ENCODE results near the gene GNPDA1. TPM values are rescaled to one million over a fixed set of nuclear protein-coding genes. Genes with fewer than 3 reads are reported as not detected.

Gene GNPDA1
- total RNA-seq, 8 experiments from 2014 or later = 26.6 to 93.3 (median 35.9) TPM

DNA sequence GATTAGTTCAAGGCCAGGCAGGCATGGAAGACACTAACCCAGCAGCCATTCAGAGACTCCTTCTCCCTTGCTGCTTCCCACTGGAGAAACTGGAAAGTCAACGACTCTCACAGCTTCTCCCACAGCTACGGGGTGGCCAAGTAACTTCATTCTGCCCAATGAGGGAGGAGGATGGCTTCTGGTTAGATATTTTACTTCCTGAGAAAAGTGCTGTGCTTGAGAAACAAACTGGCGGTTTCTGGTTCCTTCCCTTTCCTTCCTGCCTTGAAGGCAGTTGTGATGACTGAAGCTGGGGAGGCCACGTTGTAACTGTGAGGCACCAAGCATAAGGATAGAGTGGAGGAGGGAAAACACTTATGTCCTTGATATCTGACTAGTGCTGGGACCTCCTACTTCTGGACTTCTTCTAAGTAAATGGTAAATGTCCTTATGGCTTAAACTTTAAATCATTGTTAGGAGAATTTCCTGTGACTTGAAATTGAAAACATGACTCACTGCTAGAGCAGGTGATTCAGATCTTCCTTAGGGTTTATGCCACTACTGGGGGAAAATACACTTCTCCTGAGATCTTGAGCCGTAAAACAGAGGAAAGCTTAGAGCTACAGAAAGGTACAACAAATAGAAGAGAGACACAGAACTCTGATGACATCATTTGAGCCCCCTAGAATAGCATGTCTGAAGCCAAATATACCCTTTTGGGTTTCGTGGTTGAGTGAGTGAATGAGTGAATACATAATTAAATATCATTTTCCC, 3.1 kb upstream of the GNPDA1 start:
- WGBS, 10 experiments = 41 to 97% (median 80%) methylated on average over 1 to 6 of the region's 6 CpGs; no CpG with 5 or more reads in 1 of the 10 experiments
- no peak for ATAC-seq (replicated peaks in 6 of 8)
- Histone ChIP-seq H3K27ac (no peak overlapping the region), H3K4me1 (replicated peaks in 1 of 2) (peaks cover 8 to 10% of the 10 kb centered on the region in 2 donors), H3K4me3 (no peak overlapping the region)
- in situ Hi-C loops (cut with MboI; ENCODE audit: low pct_unique_long_range_greater_than_20kb in 2 of 9, low sequenced_read_pairs in 9 of 9, unreplicated experiment in 9 of 9) = loop anchor here in 8 of 9 experiments (10.0 to 25.0 kb wide), 6 partner anchors 96 to 671 kb away; partner anchors contain the start of genes NDFIP1 (in 3 of the 8) and FGF1 (in 1 of the 8)

DNA sequence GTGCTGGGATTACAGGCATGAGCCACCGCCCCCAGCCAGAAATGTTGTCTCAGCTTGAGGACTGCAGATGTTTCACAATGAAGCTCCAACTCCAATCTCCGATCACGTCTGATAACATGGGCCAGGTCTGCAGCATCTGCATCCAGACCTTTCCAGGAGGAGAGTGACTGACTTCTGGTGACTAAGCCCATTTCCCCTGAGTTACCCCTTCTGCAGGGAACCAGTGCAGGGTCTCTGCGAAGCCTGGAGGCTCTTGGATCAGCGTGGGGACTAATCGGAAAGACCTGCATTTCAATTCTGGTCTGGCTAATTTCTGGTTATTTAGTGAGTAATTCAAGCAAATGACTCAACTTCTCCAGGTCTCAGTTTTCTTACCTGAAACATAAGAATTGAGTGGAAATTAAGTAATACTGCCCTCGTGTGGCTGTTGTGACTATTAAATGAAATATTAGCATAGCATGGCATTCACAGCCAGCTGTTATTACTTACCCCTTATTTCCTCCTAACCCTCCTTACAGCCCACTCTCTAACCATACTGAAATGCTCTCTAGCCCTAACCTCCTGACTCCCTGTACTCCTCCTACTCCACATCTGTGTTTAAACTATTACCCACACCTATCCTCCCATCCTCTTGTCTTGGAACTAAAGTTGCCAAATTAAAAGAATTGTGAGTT, 2.2 kb upstream of the GNPDA1 start:
- in situ Hi-C loops (cut with MboI; ENCODE audit: low pct_unique_long_range_greater_than_20kb in 2 of 9, low sequenced_read_pairs in 9 of 9, unreplicated experiment in 9 of 9) = loop anchor here in 8 of 9 experiments (10.0 to 25.0 kb wide), 6 partner anchors 97 to 672 kb away; partner anchors contain the start of genes NDFIP1 (in 3 of the 8) and FGF1 (in 1 of the 8)
- Histone ChIP-seq H3K27ac (no peak overlapping the region), H3K4me1 (replicated peaks in 1 of 2) (peaks cover 8 to 10% of the 10 kb centered on the region in 2 donors), H3K4me3 (no peak overlapping the region)
- ATAC-seq (replicated peaks in 6 of 8) = no peak
- 10 to 74% (median 50%) methylated on average over 2 to 5 of the region's 7 CpGs; no CpG with 5 or more reads in 1 of the 10 experiments for WGBS, 10 experiments

DNA sequence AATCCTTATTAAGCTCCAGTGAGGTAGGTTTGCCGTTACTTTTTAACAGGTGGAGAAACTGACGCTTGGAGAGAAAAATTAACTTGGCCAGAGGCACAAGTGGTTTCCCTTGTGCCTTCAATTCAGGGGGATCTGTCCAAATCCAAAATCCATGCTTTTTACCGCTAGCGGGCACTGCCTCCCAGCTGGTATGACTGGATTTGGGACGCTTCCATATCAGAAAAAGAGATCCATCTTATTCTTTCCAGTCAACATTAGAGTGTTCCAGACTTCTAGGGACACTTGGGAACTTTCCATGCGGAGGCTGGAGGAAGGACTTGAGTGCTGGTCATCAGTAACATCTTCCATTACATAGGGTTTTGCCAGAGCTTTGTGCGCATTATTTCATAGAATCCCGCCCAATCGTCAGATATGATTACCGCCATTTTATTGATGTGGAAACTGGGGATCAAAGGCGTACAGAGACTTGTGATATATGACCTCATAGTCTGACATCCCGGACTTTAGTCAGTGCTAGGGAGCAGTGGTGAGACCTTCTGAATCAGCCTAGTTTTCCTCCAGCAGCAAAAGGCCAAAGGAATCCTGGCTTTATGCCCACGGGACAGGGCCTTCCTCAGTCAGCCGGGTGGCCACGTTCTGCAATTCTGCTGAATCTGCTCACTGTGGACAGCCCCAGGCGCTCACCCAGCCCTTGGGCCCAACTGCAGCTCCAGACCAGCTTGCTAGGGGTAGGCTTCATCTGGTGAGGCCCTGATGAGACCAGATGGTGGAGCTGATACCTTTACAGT, 1.1 kb upstream of the GNPDA1 start:
- ATAC-seq (replicated peaks in 6 of 8) = peak in 3 of 8 experiments; percentile 38 to 45 (median 42)
- H3K4me3 ChIP-seq = no peak overlapping the region
- no peak overlapping the region for H3K27ac ChIP-seq
- 37 to 100% (median 94%) methylated on average over 3 to 12 of the region's 16 CpGs; no CpG with 5 or more reads in 1 of the 10 experiments for WGBS, 10 experiments
- H3K4me1 ChIP-seq (replicated peaks in 1 of 2) = peaks cover 8 to 10% of the 10 kb centered on the region in 2 donors
- in situ Hi-C loops (cut with MboI; ENCODE audit: low pct_unique_long_range_greater_than_20kb in 2 of 9, low sequenced_read_pairs in 9 of 9, unreplicated experiment in 9 of 9) = loop anchor here in 8 of 9 experiments (10.0 to 25.0 kb wide), 6 partner anchors 98 to 673 kb away; partner anchors contain the start of genes NDFIP1 (in 3 of the 8) and FGF1 (in 1 of the 8)

DNA sequence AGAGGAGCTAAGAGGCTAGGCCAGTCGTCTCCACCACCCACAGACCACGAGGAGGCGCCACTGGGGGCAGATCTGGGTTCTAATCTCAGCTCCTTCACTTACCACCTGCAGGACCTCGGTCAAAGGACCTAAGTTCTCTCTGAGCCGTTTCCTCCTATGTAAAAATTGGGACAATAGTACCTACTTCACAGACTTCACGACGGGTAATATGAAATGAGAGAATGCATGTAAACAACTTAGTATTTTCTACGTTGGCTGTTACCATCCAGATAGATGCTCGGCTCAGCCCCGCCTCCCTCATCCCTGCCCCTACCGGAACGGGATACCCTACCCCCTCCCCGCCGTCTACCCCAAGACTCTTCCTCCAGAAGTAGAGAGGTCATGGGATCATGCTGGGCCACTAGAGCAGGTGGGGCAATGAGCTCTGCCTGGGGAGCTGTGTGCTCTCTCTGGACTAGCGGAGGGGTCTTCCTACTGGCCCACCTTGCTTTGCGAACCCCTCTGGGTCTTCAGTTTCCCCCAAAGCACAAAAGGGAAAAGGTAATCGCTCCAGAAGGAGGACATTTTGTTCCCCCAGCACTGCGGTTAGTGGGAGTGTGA, 541 bp downstream of the GNPDA1 start:
- in situ Hi-C loops (cut with MboI; ENCODE audit: low pct_unique_long_range_greater_than_20kb in 2 of 9, low sequenced_read_pairs in 9 of 9, unreplicated experiment in 9 of 9) = loop anchor here in 8 of 9 experiments (10.0 to 25.0 kb wide), 6 partner anchors 100 to 675 kb away; partner anchors contain the start of genes NDFIP1 (in 3 of the 8) and FGF1 (in 1 of the 8)
- peak overlapping the region; percentile 39 to 81 for H3K27ac ChIP-seq
- WGBS, 10 experiments = 0 to 37% (median 19%) methylated on average over 1 to 10 of the region's 18 CpGs; no CpG with 5 or more reads in 2 of the 10 experiments

DNA sequence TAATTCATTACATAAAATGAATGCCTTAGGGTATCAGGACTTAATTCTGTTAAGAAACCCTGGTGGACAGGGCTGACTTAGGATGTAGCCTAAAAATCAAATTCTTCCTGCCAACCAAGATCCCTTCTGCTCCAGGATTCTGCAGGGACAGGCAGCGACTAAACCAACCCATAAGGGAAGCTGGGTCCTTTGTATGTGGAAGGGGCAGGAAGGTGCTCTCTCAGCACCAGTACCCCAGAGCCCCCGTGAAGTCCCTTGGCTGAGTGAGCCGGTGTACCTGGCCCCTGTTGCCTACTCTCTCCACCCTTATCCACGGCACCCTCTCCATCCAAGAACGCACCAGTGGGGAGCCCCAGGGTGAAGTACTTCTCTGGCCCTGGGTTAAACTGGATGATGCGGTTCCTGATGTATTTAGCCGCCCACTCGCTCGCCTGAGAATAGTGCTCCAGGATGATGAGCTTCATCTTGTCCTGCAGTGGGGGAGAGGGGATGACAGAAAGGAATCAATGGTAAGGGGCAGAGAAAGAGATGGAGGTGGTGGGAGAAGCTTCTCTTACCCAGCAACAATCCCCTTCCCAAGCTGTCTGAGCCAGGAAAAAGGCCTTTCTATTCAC, 1.1 kb downstream of the GNPDA1 start:
- H3K4me1 ChIP-seq (replicated peaks in 1 of 2) = peaks cover 8 to 10% of the 10 kb centered on the region in 2 donors
- in situ Hi-C loops (cut with MboI; ENCODE audit: low pct_unique_long_range_greater_than_20kb in 2 of 9, low sequenced_read_pairs in 9 of 9, unreplicated experiment in 9 of 9) = loop anchor here in 8 of 9 experiments (10.0 to 25.0 kb wide), 6 partner anchors 101 to 676 kb away; partner anchors contain the start of genes NDFIP1 (in 3 of the 8) and FGF1 (in 1 of the 8)
- 80 to 100% (median 100%) methylated on average over 1 to 7 of the region's 9 CpGs; no CpG with 5 or more reads in 4 of the 10 experiments for WGBS, 10 experiments
- H3K4me3 ChIP-seq = peak overlapping the region in 4 of 5 donors; percentile 55 to 69 (median 56)
- no peak overlapping the region for H3K27ac ChIP-seq
- no peak for ATAC-seq (replicated peaks in 6 of 8)

More for the DNA sequence above, 541 bp downstream of the GNPDA1 start:
- peaks cover 8 to 10% of the 10 kb centered on the region in 2 donors for H3K4me1 ChIP-seq (replicated peaks in 1 of 2)
- H3K4me3 ChIP-seq = peak overlapping the region; percentile 45 to 69 (median 55)
- peak; percentile 16 to 51 (median 32) for ATAC-seq (replicated peaks in 6 of 8)

DNA sequence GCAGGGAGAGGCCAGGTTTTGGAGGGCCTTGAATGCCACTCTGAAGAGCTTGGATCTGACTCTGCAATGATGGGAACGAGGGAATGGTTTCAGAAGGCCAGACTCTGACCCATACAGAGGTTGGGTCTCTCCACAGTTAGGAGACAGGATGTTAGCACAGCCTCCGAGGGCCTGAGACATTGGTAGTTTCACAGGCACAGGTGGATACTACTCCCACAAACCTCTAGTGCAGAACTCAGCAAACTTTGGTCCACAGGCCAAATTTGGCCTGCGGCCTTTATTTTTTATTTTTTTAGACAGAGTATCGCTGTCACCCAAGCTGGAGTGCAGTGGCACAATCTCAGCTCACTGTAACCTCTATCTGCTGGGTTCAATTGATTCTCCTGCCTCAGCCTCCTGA, 2.9 kb downstream of the GNPDA1 start:
- 29 to 100% (median 89%) methylated on average over 1 to 4 of the region's 4 CpGs; no CpG with 5 or more reads in 4 of the 10 experiments for WGBS, 10 experiments
- Histone ChIP-seq H3K27ac (no peak overlapping the region), H3K4me1 (replicated peaks in 1 of 2) (peaks cover 8 to 10% of the 10 kb centered on the region in 2 donors), H3K4me3 (no peak overlapping the region)
- in situ Hi-C loops (cut with MboI; ENCODE audit: low pct_unique_long_range_greater_than_20kb in 2 of 9, low sequenced_read_pairs in 9 of 9, unreplicated experiment in 9 of 9) = loop anchor here in 8 of 9 experiments (10.0 to 25.0 kb wide), 6 partner anchors 102 to 677 kb away; partner anchors contain the start of genes NDFIP1 (in 3 of the 8) and FGF1 (in 1 of the 8)
- no peak for ATAC-seq (replicated peaks in 6 of 8)

DNA sequence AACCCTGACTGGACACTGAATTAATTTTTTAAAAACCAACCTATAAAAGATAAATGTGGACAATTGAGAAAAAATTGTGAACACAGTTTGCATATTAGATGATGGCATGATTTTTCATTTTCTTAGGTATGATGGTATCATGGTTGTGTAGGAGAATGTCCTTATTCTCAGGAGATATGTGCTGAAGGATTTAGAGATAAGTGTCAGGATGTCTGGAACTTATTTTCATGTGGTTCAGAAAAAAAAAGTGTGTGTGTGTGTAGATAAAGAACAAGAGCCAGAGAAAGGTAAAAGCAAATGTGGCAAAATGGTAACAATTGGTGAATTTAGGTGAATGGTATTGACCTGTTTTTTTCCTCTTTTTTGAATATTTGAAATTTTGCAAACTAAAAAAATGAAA, 4.0 kb downstream of the GNPDA1 start:
- no peak overlapping the region for H3K4me3 ChIP-seq
- H3K27ac ChIP-seq = no peak overlapping the region
- ATAC-seq (replicated peaks in 6 of 8) = no peak
- in situ Hi-C loops (cut with MboI; ENCODE audit: low pct_unique_long_range_greater_than_20kb in 2 of 9, low sequenced_read_pairs in 9 of 9, unreplicated experiment in 9 of 9) = loop anchor here in 6 of 9 experiments (10.0 to 25.0 kb wide), 5 partner anchors 103 to 678 kb away; partner anchors contain the start of genes NDFIP1 (in 3 of the 6) and FGF1 (in 1 of the 6)
- H3K4me1 ChIP-seq (replicated peaks in 1 of 2) = peaks cover 8 to 10% of the 10 kb centered on the region in 2 donors

DNA sequence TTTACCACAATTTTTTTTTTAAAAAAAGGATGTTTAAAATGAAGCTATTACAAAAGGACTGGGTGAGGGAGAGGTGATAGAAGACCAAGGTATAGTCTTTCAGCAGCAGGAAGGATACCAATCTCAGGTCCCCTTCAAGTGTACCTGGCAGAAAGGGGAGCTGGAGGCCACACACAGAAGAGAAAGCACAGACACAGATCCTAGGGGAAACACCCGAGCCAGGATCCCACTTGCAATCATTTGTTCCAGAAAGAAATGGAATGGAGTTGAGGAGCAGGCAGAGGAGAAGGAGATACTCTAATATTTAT, 5.6 kb downstream of the GNPDA1 start:
- WGBS, 10 experiments = 60 to 100% (median 100%) methylated on average over 1 of the region's 1 CpG; no CpG with 5 or more reads in 3 of the 10 experiments
- no peak for ATAC-seq (replicated peaks in 6 of 8)
- no peak overlapping the region for H3K27ac ChIP-seq
- H3K4me1 ChIP-seq (replicated peaks in 1 of 2) = peaks cover 3 to 5% of the 10 kb centered on the region in 2 donors
- H3K4me3 ChIP-seq = no peak overlapping the region
- in situ Hi-C loops (cut with MboI; ENCODE audit: low pct_unique_long_range_greater_than_20kb in 2 of 9, low sequenced_read_pairs in 9 of 9, unreplicated experiment in 9 of 9) = loop anchor here in 6 of 9 experiments (10.0 to 25.0 kb wide), 5 partner anchors 105 to 680 kb away; partner anchors contain the start of genes NDFIP1 (in 3 of the 6) and FGF1 (in 1 of the 6)

DNA sequence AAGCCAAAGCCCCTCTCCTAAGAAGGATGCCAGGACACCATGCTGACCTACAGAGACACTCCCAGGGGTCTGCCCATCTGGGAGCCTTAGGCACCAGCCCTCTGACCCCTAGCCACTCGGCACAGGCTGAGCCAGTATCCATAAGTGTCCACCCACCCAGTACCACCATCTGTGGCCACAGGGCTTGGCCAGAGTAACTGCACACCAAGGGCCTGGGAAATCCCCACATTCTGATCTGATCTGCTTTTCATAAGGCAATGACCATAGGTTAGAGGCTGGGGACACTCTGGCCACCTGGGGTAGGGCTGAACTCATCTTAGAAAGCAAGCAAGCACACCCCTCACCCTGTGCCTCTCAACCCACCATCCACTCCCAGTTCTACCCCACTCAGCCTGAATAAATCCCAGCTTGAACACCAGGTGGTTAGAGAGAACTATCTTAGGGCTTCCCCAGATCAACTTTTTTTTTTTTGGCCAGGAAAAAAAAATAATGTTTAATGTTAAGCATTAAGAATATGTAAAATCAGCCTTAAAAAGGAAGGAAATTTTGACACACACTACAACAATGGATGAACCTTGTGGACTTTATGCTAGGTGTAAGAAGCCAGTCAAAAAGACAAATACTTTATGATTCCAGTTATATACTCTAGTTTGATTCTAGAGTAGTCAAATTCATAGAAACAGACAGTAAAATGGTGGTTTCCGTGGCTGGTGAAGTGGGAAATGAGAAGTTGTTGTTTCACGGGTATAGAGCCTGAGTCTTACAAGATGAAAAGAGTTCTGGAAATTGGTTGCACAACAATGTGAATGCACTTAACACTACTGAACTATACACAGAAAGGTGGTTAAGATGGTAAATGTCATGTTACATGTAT, 6.2 kb downstream of the GNPDA1 start:
- H3K4me1 ChIP-seq (replicated peaks in 1 of 2) = no peaks in the 10 kb centered on the region
- H3K4me3 ChIP-seq = no peak overlapping the region
- peak in 3 of 8 experiments; percentile 32 to 83 (median 36) for ATAC-seq (replicated peaks in 6 of 8)
- H3K27ac ChIP-seq = no peak overlapping the region
- in situ Hi-C loops (cut with MboI; ENCODE audit: low pct_unique_long_range_greater_than_20kb in 2 of 9, low sequenced_read_pairs in 9 of 9, unreplicated experiment in 9 of 9) = loop anchor here in 6 of 9 experiments (10.0 to 25.0 kb wide), 5 partner anchors 106 to 681 kb away; partner anchors contain the start of genes NDFIP1 (in 3 of the 6) and FGF1 (in 1 of the 6)
- WGBS, 10 experiments = 46 to 100% (median 85%) methylated on average over 1 to 3 of the region's 3 CpGs; no CpG with 5 or more reads in 1 of the 10 experiments

DNA sequence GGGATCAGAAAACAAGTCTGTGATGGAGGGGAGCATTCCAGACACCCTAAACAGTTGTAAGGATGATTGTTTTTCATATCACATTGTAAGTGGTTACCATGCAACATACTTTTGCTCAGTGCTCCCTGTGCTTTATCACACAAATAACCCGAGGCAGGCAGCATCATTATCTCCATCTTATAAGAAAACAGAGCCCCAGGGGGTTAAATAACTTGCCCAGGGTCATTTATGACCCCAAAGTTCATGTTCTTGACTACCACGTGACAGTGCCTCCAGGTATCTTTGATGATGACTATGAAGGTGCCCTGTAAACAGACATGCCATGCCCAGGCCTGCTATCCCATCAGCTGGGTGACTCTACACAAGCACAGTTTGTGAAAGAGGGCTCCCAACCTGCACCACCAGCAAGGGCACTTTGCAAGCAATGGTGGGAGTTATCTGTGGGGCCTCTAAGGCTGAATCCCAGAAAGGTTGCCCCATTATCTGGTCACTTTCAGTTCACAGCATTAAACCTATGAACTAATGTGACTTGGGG, 9.5 kb downstream of the GNPDA1 start:
- Histone ChIP-seq H3K4me1 (replicated peaks in 1 of 2) (no peaks in the 10 kb centered on the region), H3K4me3 (no peak overlapping the region), H3K27ac (no peak overlapping the region)
- in situ Hi-C loops (cut with MboI; ENCODE audit: low pct_unique_long_range_greater_than_20kb in 2 of 9, low sequenced_read_pairs in 9 of 9, unreplicated experiment in 9 of 9) = loop anchor here in 6 of 9 experiments (10.0 to 25.0 kb wide), 5 partner anchors 109 to 684 kb away; partner anchors contain the start of genes NDFIP1 (in 3 of the 6) and FGF1 (in 1 of the 6)
- WGBS, 10 experiments = 17 to 80% (median 66%) methylated on average over 1 to 2 of the region's 2 CpGs; no CpG with 5 or more reads in 2 of the 10 experiments
- ATAC-seq (replicated peaks in 6 of 8) = no peak

Data from motor neuron (in vitro differentiated cells).